HL-60/S4 (cell line): ENCODE measurements around the gene SETX.

Experiments used
- in situ Hi-C: fragments of 300-500 bp; cut with MboI; formaldehyde crosslinking; loops from 2 replicates; pipeline ENCODE4 v1.14.3; 2022; ENCODE audit warnings: low sequenced_read_pairs

Gene SETX

GRCh38 chr9:132226571-132227430 is 128.0 kb downstream of the SETX start:
- in situ Hi-C loops, result no loop called here

GRCh38 chr9:132224645-132225044 is 130.1 kb downstream of the SETX start:
- in situ Hi-C loops, result no loop called here

GRCh38 chr9:132221941-132222340 is 132.8 kb downstream of the SETX start:
- in situ Hi-C loops, result no loop called here

GRCh38 chr9:132218208-132218607 is 136.6 kb downstream of the SETX start:
- in situ Hi-C loops, result no loop called here

GRCh38 chr9:132216861-132217619 is 137.7 kb downstream of the SETX start:
- in situ Hi-C loops, result no loop called here

- in situ Hi-C loops, result no loop called here
Measured at GRCh38 chr9:132214027-132214622, 140.7 kb downstream of the SETX start.

- in situ Hi-C loops, result no loop called here
Measured at GRCh38 chr9:132211570-132211969, 143.2 kb downstream of the SETX start.
